CD4-positive, alpha-beta memory T cell (primary cell): Measurements from ENCODE around the gene SLC9A5. TPM values are rescaled to one million over a fixed set of nuclear protein-coding genes. Genes with fewer than 3 reads are reported as not detected.
A peak's percentile ranks its signal among the peaks of the same experiment; 100 is the strongest.

Experiments
- CTCF ChIA-PET: fragments of 350-600 bp; sonication (Branson Sonifier 250); formaldehyde crosslinking; loops from one replicate; lab custom pipeline; 2021; ENCODE audit warnings: inconsistent platforms; ENCODE audit not compliant: partially characterized antibody; lab: Charles Lee
- POLR2A ChIA-PET: fragments of 350-600 bp; sonication (Branson Sonifier 250); formaldehyde crosslinking; loops from one replicate; lab custom pipeline; 2021; ENCODE audit not compliant: partially characterized antibody; lab: Charles Lee
- DNase-seq, 5 donors: peaks; one replicate each; pipeline versions ENCODE4 v3.0.0 to v3.0.0-alpha.2; 2020 to 2022; ENCODE audit warnings: mixed read lengths in 1 of 5
- H3K27ac ChIP-seq: one replicate; pipeline ENCODE4 v1.7.0; 2013; ENCODE audit warnings: low read depth, low read length
- H3K27me3 ChIP-seq: 2 replicates; pipeline ENCODE4 v1.7.0; 2013; ENCODE audit warnings: mild to moderate bottlenecking, low read length, moderate library complexity; ENCODE audit not compliant: insufficient read depth
- H3K36me3 ChIP-seq: 2 replicates; pipeline ENCODE4 v1.7.0; 2013; ENCODE audit warnings: mild to moderate bottlenecking, low read length, moderate library complexity; ENCODE audit not compliant: insufficient read depth
- H3K4me1 ChIP-seq: 2 replicates; pipeline ENCODE4 v1.7.0; 2013; ENCODE audit warnings: mild to moderate bottlenecking, low read length, moderate library complexity; ENCODE audit not compliant: insufficient read depth
- H3K4me3 ChIP-seq, 2 donors: one replicate each; pipeline ENCODE4 v1.7.0; 2013; ENCODE audit warnings: low read length in 2 of 2, mild to moderate bottlenecking in 1 of 2
- H3K9me3 ChIP-seq, 2 donors: one replicate each; pipeline ENCODE4 v1.7.0; 2013; ENCODE audit warnings: low read length in 2 of 2, control low read depth in 1 of 2; ENCODE audit not compliant: control insufficient read depth in 1 of 2
- H3K27ac Mint-ChIP-seq, 7 donors: one replicate each; pipeline ENCODE4 v1.8.0; 2020 to 2021; ENCODE audit warnings: mixed read lengths in 7 of 7, mild to moderate bottlenecking in 6 of 7, inconsistent platforms in 3 of 7, moderate library complexity in 3 of 7
- H3K27me3 Mint-ChIP-seq, 2 donors: one replicate each; pipeline ENCODE4 v1.8.0; 2020 to 2021; ENCODE audit warnings: mixed read lengths in 2 of 2
- H3K36me3 Mint-ChIP-seq, 2 donors: one replicate each; pipeline ENCODE4 v1.8.0; 2020 to 2021; ENCODE audit warnings: mixed read lengths in 2 of 2, inconsistent platforms in 1 of 2, mild to moderate bottlenecking in 1 of 2
- H3K4me1 Mint-ChIP-seq, 4 donors: one replicate each; pipeline ENCODE4 v1.8.0; 2020 to 2021; ENCODE audit warnings: mixed read lengths in 4 of 4, mild to moderate bottlenecking in 1 of 4
- H3K4me3 Mint-ChIP-seq, 8 donors: one replicate each; pipeline ENCODE4 v1.8.0; 2020 to 2021; ENCODE audit warnings: mixed read lengths in 8 of 8, mild to moderate bottlenecking in 7 of 8, moderate library complexity in 6 of 8, inconsistent platforms in 3 of 8
- H3K9me3 Mint-ChIP-seq, 8 donors: one replicate each; pipeline ENCODE4 v1.8.0; 2020 to 2021; ENCODE audit warnings: mixed read lengths in 8 of 8, mild to moderate bottlenecking in 5 of 8, inconsistent platforms in 3 of 8, moderate library complexity in 1 of 8
- intact Hi-C: fragments of 100-400 bp; cut with micrococcal nuclease; formaldehyde crosslinking; loops from one replicate; pipeline ENCODE4 v1.15.1; 2023
- microRNA-seq: library from miRNA; unstranded; fragments of <30 nt; microRNA quantifications from one replicate; pipeline ENCODE4 v1.2.0, GENCODE V29; 2021; ENCODE audit warnings: borderline replicate concordance, borderline number of aligned reads, borderline microRNAs expressed, mixed read lengths
- polyA plus RNA-seq, 2 donors: library from polyadenylated mRNA; unstranded; fragments of 300-500 nt; fragmentation: Illumina TruSeq; gene quantifications; one replicate each; pipeline ENCODE4 v1.2.3, GENCODE V29; 2021
- total RNA-seq, 2 experiments: library from RNA; stranded (reverse); gene quantifications; one replicate each; pipeline ENCODE4 v1.2.3, GENCODE V29; 2021

SLC9A5 gene
- total and polyA plus RNA-seq, 4 experiments from 2014 or later: 0.09 to 2.1 (median 1.7) TPM; not detected in 1

DNA sequence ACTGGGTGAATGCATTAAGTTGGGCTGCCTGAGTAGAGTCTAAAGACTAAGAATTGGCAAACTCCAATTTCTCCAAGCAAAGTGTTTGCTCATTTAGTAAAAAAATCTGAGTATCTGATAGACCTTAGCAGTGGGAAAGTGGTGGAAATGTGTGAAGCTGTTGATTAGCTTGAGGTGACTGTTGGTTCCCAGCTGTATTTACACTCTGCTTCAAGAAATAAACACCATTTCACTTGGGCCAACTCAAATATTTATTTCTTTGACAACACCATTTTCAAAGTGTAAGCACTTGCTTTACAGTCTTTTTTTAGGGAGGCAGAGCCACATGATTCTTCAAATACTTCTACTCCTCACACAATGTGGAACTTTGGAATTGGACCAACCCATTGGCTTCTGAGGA, 69.1 kb downstream of the SLC9A5 start:
- CTCF ChIA-PET: no interaction called here
- H3K36me3 ChIP-seq: no peaks in the 10 kb centered on the region
- intact Hi-C loops: no loop called here

More for the DNA sequence above, 69.1 kb downstream of the SLC9A5 start:
- no peaks in the 10 kb centered on the region for H3K9me3 ChIP-seq
- H3K4me1 ChIP-seq: no peaks in the 10 kb centered on the region
- Mint-ChIP-seq H3K4me1 (no peaks in the 10 kb centered on the region), H3K27me3 (peaks cover 26 to 28% of the 10 kb centered on the region in 2 donors), H3K9me3 (no peaks in the 10 kb centered on the region), H3K27ac (no peak overlapping the region), H3K36me3 (no peaks in the 10 kb centered on the region), H3K4me3 (no peak overlapping the region)
- no peak overlapping the region for H3K4me3 ChIP-seq
- POLR2A ChIA-PET: no interaction called here
- DNase-seq: no peak
- no peak overlapping the region for H3K27ac ChIP-seq
- H3K27me3 ChIP-seq: peaks cover 5% of the 10 kb centered on the region

Small RNA genes within 50 kb of the gene (microRNA-seq; reads per million reads assigned to microRNA genes)
- gene MIR328: 116 reads per million, percentile 70 among the genes with 10 or more reads in this experiment

Other genes with a start within 250 kb of the SLC9A5 start
- gene CBFB, start 219.8 kb upstream of the SLC9A5 start, total RNA-seq: 100 to 1,000 TPM; 112 TPM
- gene CBFB, start 219.8 kb upstream of the SLC9A5 start, polyA plus RNA-seq: 100 to 1,000 TPM; 102 to 108 TPM
- gene PHAF1, start 139.0 kb upstream of the SLC9A5 start, total RNA-seq: 10 to 100 TPM; 22.2 to 22.7 TPM
- gene PHAF1, start 139.0 kb upstream of the SLC9A5 start, polyA plus RNA-seq: 10 to 100 TPM in 1 of 2 donors, 1 to 10 TPM in 1; 7.5 to 16.1 TPM
- 10 to 100 TPM; 10.0 to 10.4 TPM for gene B3GNT9, start 98.0 kb upstream of the SLC9A5 start, total RNA-seq
- gene B3GNT9, start 98.0 kb upstream of the SLC9A5 start, polyA plus RNA-seq: 10 to 100 TPM; 10.0 to 11.8 TPM
- gene TRADD, start 89.1 kb upstream of the SLC9A5 start, total RNA-seq: 100 to 1,000 TPM; 161 to 173 TPM
- gene TRADD, start 89.1 kb upstream of the SLC9A5 start, polyA plus RNA-seq: 100 to 1,000 TPM; 221 to 285 TPM
- 10 to 100 TPM; 69.9 to 76.2 TPM for gene FBXL8, start 89.0 kb upstream of the SLC9A5 start, total RNA-seq
- 10 to 100 TPM; 19.2 to 26.5 TPM for gene FBXL8, start 89.0 kb upstream of the SLC9A5 start, polyA plus RNA-seq
- 10 to 100 TPM; 93.6 to 98.7 TPM for gene HSF4, start 84.2 kb upstream of the SLC9A5 start, total RNA-seq
- gene HSF4, start 84.2 kb upstream of the SLC9A5 start, polyA plus RNA-seq: under 1 TPM in 1 of 2 donors, not detected in 1; 0.37 TPM
- gene NOL3, start 78.4 kb upstream of the SLC9A5 start, total RNA-seq: 10 to 100 TPM in 1 of 2 experiments, 1 to 10 TPM in 1; 9.6 to 12.5 TPM
- 1 to 10 TPM; 1.3 to 1.7 TPM for gene NOL3, start 78.4 kb upstream of the SLC9A5 start, polyA plus RNA-seq
- gene MATCAP1, start 65.0 kb upstream of the SLC9A5 start, total RNA-seq: 1 to 10 TPM; 8.6 to 9.0 TPM
- 1 to 10 TPM; 1.8 to 3.0 TPM for gene MATCAP1, start 65.0 kb upstream of the SLC9A5 start, polyA plus RNA-seq
- gene EXOC3L1, start 58.8 kb upstream of the SLC9A5 start, total RNA-seq: not detected
- gene EXOC3L1, start 58.8 kb upstream of the SLC9A5 start, polyA plus RNA-seq: under 1 TPM in 1 of 2 donors, not detected in 1; 0.21 TPM
- gene E2F4, start 56.8 kb upstream of the SLC9A5 start, total RNA-seq: 10 to 100 TPM; 87.3 to 91.3 TPM
- 10 to 100 TPM; 53.6 to 81.1 TPM for gene E2F4, start 56.8 kb upstream of the SLC9A5 start, polyA plus RNA-seq
- 10 to 100 TPM; 10.1 to 10.6 TPM for gene ELMO3, start 49.8 kb upstream of the SLC9A5 start, total RNA-seq
- not detected for gene ELMO3, start 49.8 kb upstream of the SLC9A5 start, polyA plus RNA-seq
- 10 to 100 TPM; 35.5 to 35.7 TPM for gene TMEM208, start 21.8 kb upstream of the SLC9A5 start, total RNA-seq
- gene TMEM208, start 21.8 kb upstream of the SLC9A5 start, polyA plus RNA-seq: 10 to 100 TPM; 84.3 to 99.1 TPM
- 10 to 100 TPM; 56.0 to 63.3 TPM for gene FHOD1, start 1.5 kb upstream of the SLC9A5 start, total RNA-seq
- gene FHOD1, start 1.5 kb upstream of the SLC9A5 start, polyA plus RNA-seq: 1 to 10 TPM; 3.3 to 5.9 TPM
- 10 to 100 TPM; 17.3 to 24.0 TPM for gene PLEKHG4, start 30.6 kb downstream of the SLC9A5 start, total RNA-seq
- 1 to 10 TPM; 4.3 to 4.9 TPM for gene PLEKHG4, start 30.6 kb downstream of the SLC9A5 start, polyA plus RNA-seq
- not detected for gene KCTD19, start 77.8 kb downstream of the SLC9A5 start, total RNA-seq
- gene KCTD19, start 77.8 kb downstream of the SLC9A5 start, polyA plus RNA-seq: under 1 TPM in 1 of 2 donors, not detected in 1; 0.10 TPM
- gene LRRC36, start 77.8 kb downstream of the SLC9A5 start, total RNA-seq: not detected
- gene LRRC36, start 77.8 kb downstream of the SLC9A5 start, polyA plus RNA-seq: not detected
- not detected for gene TPPP3, start 144.5 kb downstream of the SLC9A5 start, total RNA-seq
- not detected for gene TPPP3, start 144.5 kb downstream of the SLC9A5 start, polyA plus RNA-seq
- not detected for gene ZDHHC1, start 167.5 kb downstream of the SLC9A5 start, total RNA-seq
- gene ZDHHC1, start 167.5 kb downstream of the SLC9A5 start, polyA plus RNA-seq: not detected
- gene HSD11B2, start 182.1 kb downstream of the SLC9A5 start, total RNA-seq: not detected
- under 1 TPM in 1 of 2 donors, not detected in 1; 0.29 TPM for gene HSD11B2, start 182.1 kb downstream of the SLC9A5 start, polyA plus RNA-seq
- gene ATP6V0D1, start 232.2 kb downstream of the SLC9A5 start, total RNA-seq: 10 to 100 TPM; 42.8 to 49.0 TPM
- 100 to 1,000 TPM in 1 of 2 donors, 10 to 100 TPM in 1; 92.8 to 133 TPM for gene ATP6V0D1, start 232.2 kb downstream of the SLC9A5 start, polyA plus RNA-seq
- gene AGRP, start 234.6 kb downstream of the SLC9A5 start, total RNA-seq: not detected
- not detected for gene AGRP, start 234.6 kb downstream of the SLC9A5 start, polyA plus RNA-seq